C4-2B (cell line): ENCODE measurements around the gene POC5.

ENCODE experiments used
- ZFX ChIP-seq: fragments of 450-650 bp; IDR thresholded peaks from 2 replicates; pipeline ENCODE4 v1.6.1; 2017
- TF ChIP-seq, protein P1 (sequence below): fragments of 450-650 bp; conservative IDR thresholded peaks from 2 replicates; pipeline ENCODE4 v1.5.1; 2017; ENCODE audit warnings: mild to moderate bottlenecking

DNA sequence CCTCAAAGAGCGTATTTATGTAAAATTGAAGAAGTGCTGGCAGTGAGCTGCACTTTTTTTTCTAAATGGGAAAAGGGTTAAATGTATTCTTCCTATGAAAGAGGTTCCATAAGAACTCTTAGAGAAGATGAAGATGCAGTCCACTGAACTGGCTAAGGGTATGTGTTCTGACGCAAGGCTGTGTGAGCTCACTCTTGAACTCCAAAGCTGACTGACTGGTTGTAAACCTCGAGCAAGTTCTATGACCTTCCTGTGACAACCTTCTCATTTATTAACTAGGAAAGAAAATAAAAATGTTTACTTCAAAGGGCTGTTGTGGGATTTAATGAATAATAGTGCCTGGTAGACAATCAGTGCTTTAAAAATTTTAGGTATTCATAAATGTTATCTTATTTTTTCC lies 46.7 kb downstream of the POC5 start:
- TF ChIP-seq, protein P1, sequence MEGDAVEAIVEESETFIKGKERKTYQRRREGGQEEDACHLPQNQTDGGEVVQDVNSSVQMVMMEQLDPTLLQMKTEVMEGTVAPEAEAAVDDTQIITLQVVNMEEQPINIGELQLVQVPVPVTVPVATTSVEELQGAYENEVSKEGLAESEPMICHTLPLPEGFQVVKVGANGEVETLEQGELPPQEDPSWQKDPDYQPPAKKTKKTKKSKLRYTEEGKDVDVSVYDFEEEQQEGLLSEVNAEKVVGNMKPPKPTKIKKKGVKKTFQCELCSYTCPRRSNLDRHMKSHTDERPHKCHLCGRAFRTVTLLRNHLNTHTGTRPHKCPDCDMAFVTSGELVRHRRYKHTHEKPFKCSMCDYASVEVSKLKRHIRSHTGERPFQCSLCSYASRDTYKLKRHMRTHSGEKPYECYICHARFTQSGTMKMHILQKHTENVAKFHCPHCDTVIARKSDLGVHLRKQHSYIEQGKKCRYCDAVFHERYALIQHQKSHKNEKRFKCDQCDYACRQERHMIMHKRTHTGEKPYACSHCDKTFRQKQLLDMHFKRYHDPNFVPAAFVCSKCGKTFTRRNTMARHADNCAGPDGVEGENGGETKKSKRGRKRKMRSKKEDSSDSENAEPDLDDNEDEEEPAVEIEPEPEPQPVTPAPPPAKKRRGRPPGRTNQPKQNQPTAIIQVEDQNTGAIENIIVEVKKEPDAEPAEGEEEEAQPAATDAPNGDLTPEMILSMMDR = no peak
- no peak for TF ChIP-seq ZFX
